HFF-Myc (cell line): ENCODE data around the gene ME3.
A peak's percentile ranks its signal among the peaks of the same experiment; 100 is the strongest.
"Not testable (repeated sequence)": the region's sequence is repeated elsewhere in the genome, so short reads cannot be mapped to it uniquely, and the experiment has no call there.

Source experiments
- DNase-seq: peaks from one replicate; pipeline ENCODE4 v3.0.0-alpha.2; 2011; ENCODE audit warnings: low read depth; ENCODE audit errors: extremely low read depth
- H3K4me3 ChIP-seq: replicated peaks from 2 replicates; pipeline ENCODE4 v1.5.1; 2011; ENCODE audit warnings: low read depth, mild to moderate bottlenecking, control low read depth, low read length
- TF ChIP-seq, protein P1 (sequence below): IDR thresholded peaks from 2 replicates; pipeline ENCODE4 v1.5.1; 2012; ENCODE audit warnings: mild to moderate bottlenecking, low read depth, low read length, control low read depth; ENCODE audit errors: missing control alignments

ME3 gene

DNA sequence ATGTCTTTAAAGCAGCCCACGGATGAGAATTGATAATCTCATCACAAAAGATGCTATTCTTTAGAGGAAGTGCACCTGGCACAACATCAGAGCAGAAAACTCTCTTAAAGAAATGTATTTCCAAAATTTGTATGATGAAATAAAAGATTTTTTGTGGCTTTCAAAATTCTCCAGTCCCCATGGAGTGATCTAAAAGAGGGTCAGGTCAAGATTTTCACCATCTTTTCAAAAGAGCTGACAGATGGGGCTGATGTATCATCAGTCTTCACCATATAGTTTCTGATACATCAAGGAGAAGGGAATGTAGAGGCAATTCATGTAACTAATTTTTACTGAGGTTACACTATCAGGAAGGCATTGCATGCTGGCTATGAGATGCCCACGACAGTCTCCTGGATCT lies 11.7 kb downstream of the ME3 start:
- TF ChIP-seq, protein P1, sequence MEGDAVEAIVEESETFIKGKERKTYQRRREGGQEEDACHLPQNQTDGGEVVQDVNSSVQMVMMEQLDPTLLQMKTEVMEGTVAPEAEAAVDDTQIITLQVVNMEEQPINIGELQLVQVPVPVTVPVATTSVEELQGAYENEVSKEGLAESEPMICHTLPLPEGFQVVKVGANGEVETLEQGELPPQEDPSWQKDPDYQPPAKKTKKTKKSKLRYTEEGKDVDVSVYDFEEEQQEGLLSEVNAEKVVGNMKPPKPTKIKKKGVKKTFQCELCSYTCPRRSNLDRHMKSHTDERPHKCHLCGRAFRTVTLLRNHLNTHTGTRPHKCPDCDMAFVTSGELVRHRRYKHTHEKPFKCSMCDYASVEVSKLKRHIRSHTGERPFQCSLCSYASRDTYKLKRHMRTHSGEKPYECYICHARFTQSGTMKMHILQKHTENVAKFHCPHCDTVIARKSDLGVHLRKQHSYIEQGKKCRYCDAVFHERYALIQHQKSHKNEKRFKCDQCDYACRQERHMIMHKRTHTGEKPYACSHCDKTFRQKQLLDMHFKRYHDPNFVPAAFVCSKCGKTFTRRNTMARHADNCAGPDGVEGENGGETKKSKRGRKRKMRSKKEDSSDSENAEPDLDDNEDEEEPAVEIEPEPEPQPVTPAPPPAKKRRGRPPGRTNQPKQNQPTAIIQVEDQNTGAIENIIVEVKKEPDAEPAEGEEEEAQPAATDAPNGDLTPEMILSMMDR, result no peak
- no peak overlapping the region for H3K4me3 ChIP-seq
- DNase-seq, result no peak

DNA sequence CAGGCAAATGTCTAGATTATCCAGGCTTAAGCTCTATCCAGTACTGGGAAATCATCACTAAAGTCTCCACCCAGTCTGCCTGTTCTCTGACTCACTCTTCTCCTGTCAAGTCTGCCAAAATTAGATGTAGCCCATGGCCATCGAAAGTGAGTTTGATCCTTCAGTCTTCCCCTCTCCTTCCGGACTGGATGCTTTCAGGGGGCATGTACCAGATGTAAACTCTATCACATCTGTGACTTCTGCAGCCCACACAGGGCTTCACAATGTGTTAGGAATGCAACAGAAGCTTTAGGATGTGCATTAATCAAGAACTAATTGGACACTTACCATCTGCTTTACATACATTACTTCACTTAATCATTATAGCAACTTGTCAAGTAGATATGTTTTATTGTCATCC lies 12.3 kb downstream of the ME3 start:
- DNase-seq, result peak; percentile 80
- H3K4me3 ChIP-seq, result no peak overlapping the region
- TF ChIP-seq, protein P1, result no peak

DNA sequence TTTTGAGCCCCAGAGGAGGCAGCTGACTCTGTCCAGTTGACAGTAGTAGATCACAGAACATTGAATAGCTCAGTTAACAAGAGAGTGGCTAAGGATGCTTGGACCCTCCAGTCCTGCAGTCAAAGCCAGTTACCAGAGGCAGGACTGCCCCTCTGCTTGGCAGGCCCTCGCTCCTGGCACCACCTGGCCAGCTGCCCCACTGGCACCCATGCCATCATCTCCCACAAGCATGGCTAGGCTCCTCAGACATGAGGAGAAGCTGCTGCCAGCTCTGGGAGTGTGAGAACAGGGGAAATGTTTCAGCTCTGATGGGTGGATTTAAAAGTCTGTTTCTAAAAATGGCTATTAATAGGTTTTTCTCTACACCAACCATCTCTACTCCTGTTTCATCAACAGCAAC lies 13.9 kb downstream of the ME3 start:
- TF ChIP-seq, protein P1, result no peak
- DNase-seq, result no peak

DNA sequence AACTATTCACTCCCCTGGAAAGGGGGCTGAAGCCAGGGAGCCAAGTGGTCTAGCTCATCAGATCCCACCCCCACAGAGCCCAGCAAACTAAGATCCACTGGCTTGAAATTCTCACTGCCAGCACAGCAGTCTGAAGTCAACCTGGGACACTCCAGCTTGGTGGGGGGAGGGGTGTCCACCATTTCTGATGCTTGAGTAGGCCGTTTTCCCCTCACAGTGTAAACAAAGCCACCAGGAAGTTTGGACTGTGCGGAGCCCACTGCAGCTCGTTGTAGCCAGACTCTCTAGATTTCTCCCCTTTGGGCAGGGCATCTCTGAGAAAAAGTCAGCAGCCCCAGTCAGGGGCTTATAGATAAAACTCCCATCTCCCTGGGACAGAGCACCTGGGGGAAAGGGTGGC lies 27.2 kb downstream of the ME3 start:
- not testable (repeated sequence) for H3K4me3 ChIP-seq, DNase-seq

More for the DNA sequence above, 13.9 kb downstream of the ME3 start:
- no peak overlapping the region for H3K4me3 ChIP-seq

DNA sequence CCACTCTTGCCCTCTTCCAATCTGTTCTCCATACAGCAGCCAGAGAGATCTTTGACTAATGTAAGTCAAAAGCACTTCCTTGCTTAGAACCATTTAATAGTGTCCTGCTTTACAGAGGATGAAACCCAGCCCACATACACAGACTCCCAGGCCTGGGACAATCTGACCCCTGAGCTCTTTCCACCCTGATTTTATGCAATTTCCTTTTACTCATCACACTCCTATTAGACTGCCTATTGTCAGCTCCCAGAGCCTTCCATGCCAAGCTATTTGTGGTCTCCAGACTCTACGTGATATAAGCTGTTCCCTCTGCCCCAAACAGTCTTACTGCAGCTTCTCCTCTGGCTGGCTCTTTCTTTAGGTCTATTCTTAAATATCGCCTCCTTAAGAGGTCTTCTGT lies 28.1 kb downstream of the ME3 start:
- H3K4me3 ChIP-seq, result no peak overlapping the region
- DNase-seq, result no peak
- TF ChIP-seq, protein P1, result no peak

DNA sequence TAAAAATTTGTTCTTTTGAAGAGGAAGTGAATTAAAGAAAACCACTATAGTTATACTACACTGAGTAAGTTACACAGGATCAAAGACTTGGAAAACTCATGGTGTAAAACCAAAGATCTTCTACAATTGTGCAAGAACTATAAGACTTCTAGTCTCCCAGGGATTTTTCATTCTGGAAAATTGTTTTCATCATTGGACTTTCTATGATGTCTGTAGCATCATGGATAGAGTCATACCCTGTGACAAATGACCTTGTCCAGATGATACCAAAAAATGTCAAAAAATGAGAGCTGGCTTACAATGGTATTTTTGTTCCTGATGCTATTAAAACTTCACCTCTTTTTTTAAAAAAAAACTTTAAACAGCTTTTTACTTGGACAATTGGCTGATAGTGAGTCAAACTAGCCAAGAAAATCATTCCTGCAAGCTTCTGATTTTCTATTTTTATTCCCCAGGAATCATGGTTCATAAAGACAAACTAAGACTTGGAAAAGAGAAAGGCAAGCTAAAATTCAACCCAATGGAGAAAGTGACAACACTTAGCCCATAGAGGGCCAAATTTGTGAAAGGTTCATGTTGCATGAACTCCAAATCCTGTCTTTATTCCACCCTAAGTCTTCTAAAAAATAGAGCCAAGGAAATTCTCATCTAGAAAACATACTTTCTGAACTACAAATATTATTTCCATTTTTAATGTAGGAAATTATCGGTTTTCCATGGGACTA lies 30.7 kb downstream of the ME3 start:
- no peak overlapping the region for H3K4me3 ChIP-seq
- TF ChIP-seq, protein P1, result no peak
- no peak for DNase-seq

DNA sequence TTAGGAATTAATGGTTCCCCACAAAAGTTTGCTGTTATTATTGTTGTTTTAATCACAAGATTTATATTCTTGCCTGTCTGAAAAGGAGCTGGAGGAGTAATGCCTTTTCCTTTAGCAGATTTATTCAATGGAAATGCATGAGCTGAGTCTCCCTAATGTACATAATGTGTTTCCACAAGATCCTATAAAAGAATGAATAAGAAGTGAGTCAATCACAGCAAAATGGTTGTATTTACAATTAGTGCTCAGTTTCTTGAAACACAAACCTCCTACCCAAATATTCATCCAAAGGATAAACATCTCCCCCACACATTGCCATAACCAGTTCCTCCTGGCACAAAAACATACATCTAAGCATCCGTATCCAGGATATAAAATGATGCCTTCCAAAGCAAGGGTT lies 33.3 kb downstream of the ME3 start:
- H3K4me3 ChIP-seq, result no peak overlapping the region
- TF ChIP-seq, protein P1, result no peak
- DNase-seq, result peak; percentile 40
